ENCODE data around the gene TRIOBP. TPM values are rescaled to one million over a fixed set of nuclear protein-coding genes. Genes with fewer than 3 reads are reported as not detected.

The TRIOBP gene
- total RNA-seq, 1 experiment from 2014 or later: 38.4 TPM

DNA sequence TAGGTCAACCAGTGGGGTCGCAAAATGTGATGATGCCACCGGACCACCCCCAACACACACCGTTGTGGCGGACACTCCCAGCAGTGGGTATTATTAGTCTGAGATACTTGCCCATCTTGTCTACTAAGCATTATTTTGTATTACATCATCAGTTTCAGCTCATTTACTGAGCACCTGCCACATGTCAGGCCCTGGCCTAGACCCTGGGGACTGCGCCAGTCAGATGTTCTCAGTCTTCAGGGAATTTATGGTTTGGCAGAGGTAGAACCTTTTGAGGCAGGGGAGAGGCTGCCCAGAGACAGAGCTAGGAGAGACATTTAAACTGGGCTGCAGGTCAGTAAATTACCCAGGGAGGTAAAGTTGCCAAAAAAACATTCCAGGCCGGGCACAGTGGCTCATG is 67.8 kb downstream of the TRIOBP start:
- DNase-seq: no peak
- no TSS peak for BruUV-seq (replicated peaks)
- Histone ChIP-seq H3K9me3 (no peaks in the 10 kb centered on the region), H3K4me1 (peaks cover 8% of the 10 kb centered on the region), H3K36me3 (ENCODE audit: control insufficient read depth, insufficient read depth, low read length) (no peaks in the 10 kb centered on the region), H3K4me3 (ENCODE audit: low read depth, low read length) (no peak overlapping the region), H3K27me3 (replicated peaks; ENCODE audit: control insufficient read depth, insufficient read depth, low read length) (no peaks in the 10 kb centered on the region)
- H3K27me3 Mint-ChIP-seq (ENCODE audit: insufficient read depth, unreplicated experiment): no peaks in the 10 kb centered on the region
- POLR2A ChIA-PET: no interaction called here
- no peaks in the 10 kb centered on the region for H3K9me3 Mint-ChIP-seq (ENCODE audit: unreplicated experiment)
- no peak overlapping the region for H3K4me3 Mint-ChIP-seq (ENCODE audit: unreplicated experiment)
- peaks cover 33% of the 10 kb centered on the region for H3K36me3 Mint-ChIP-seq (ENCODE audit: insufficient read depth, unreplicated experiment)
- TF ChIP-seq, protein P1, sequence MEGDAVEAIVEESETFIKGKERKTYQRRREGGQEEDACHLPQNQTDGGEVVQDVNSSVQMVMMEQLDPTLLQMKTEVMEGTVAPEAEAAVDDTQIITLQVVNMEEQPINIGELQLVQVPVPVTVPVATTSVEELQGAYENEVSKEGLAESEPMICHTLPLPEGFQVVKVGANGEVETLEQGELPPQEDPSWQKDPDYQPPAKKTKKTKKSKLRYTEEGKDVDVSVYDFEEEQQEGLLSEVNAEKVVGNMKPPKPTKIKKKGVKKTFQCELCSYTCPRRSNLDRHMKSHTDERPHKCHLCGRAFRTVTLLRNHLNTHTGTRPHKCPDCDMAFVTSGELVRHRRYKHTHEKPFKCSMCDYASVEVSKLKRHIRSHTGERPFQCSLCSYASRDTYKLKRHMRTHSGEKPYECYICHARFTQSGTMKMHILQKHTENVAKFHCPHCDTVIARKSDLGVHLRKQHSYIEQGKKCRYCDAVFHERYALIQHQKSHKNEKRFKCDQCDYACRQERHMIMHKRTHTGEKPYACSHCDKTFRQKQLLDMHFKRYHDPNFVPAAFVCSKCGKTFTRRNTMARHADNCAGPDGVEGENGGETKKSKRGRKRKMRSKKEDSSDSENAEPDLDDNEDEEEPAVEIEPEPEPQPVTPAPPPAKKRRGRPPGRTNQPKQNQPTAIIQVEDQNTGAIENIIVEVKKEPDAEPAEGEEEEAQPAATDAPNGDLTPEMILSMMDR (IDR thresholded peaks at IDR 0.05; ENCODE audit: insufficient read depth in 1 of 2, low read depth in 1 of 2, low read length in 1 of 2, severe bottlenecking in 1 of 2, unreplicated experiment in 1 of 2): no peak
- peaks cover 5% of the 10 kb centered on the region for H3K4me1 Mint-ChIP-seq (ENCODE audit: low read depth, unreplicated experiment)
- CTCF ChIA-PET: no interaction called here
- intact Hi-C loops (cut with micrococcal nuclease; ENCODE audit: unreplicated experiment): no loop called here
- H3K27ac Mint-ChIP-seq (ENCODE audit: unreplicated experiment): no peak overlapping the region

DNA sequence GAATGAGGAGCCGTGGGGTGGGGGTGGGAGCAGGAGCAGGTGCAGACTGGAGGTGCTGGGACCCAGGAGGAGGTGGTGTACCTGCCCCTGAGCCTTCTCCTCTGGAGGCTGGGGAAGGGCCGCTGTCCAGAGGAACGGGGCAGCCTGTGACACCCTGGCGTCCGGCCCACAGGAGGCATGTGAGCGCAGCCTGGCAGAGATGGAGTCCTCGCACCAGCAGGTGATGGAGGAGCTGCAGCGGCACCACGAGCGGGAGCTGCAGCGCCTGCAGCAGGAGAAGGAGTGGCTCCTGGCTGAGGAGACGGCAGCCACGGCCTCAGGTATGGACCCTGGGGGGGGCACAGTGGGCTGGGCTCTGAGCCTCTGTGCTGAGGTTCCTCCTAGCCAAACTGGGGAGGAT is 68.7 kb downstream of the TRIOBP start:
- POLR2A ChIA-PET: no interaction called here
- no TSS peak for BruUV-seq (replicated peaks)

DNA sequence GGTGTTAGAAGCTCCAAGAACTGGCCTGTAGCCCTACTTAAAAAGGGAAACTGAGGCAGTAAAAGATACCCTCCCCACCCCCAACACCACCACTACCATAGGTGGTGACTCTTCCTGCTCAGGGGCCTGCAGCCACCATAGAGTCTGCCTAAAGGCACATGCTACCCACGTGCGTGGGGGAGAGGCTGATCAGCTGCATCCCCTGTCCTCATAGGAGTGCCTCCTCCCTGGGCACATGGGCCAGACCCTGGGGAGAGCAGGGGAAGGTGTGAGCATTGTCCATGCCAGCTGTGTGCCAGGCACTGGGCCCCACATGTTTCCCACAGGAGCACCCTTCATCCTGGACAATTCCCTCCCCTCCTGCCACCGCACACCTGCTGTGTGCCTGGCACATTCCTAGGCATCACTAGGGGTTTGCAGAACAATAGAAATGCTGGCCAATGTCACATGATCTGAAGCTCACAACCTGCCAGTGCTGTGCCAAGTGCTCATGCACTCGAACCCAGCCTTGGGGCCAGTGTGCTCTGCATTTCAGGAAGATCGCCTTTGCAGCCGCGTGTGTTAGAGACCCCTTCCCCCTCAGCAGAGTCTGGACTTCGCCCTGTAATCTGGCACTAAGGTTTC is 69.2 kb downstream of the TRIOBP start:
- no peak overlapping the region for H3K4me3 ChIP-seq (ENCODE audit: low read depth, low read length)
- no peak for DNase-seq
- Mint-ChIP-seq H3K9me3 (ENCODE audit: unreplicated experiment) (no peaks in the 10 kb centered on the region), H3K27me3 (ENCODE audit: insufficient read depth, unreplicated experiment) (no peaks in the 10 kb centered on the region), H3K4me1 (ENCODE audit: low read depth, unreplicated experiment) (no peaks in the 10 kb centered on the region), H3K36me3 (ENCODE audit: insufficient read depth, unreplicated experiment) (peaks cover 23% of the 10 kb centered on the region), H3K4me3 (ENCODE audit: unreplicated experiment) (no peak overlapping the region), H3K27ac (ENCODE audit: unreplicated experiment) (no peak overlapping the region)
- no peaks in the 10 kb centered on the region for H3K4me1 ChIP-seq
- intact Hi-C loops (cut with micrococcal nuclease; ENCODE audit: unreplicated experiment): no loop called here
- H3K9me3 ChIP-seq: no peaks in the 10 kb centered on the region
- BruUV-seq (replicated peaks): no TSS peak
- TF ChIP-seq, protein P1 (IDR thresholded peaks at IDR 0.05; ENCODE audit: insufficient read depth in 1 of 2, low read depth in 1 of 2, low read length in 1 of 2, severe bottlenecking in 1 of 2, unreplicated experiment in 1 of 2): no peak
- H3K27me3 ChIP-seq (replicated peaks; ENCODE audit: control insufficient read depth, insufficient read depth, low read length): no peaks in the 10 kb centered on the region
- POLR2A ChIA-PET: no interaction called here
- H3K36me3 ChIP-seq (ENCODE audit: control insufficient read depth, insufficient read depth, low read length): no peaks in the 10 kb centered on the region
- CTCF ChIA-PET: interaction anchor here (0.6 kb wide), 1 partner anchor 41 kb away, joined by 3 read pairs; the partner anchor contains the start of gene GCAT

More for the DNA sequence above, 68.7 kb downstream of the TRIOBP start:
- no peaks in the 10 kb centered on the region for H3K9me3 Mint-ChIP-seq (ENCODE audit: unreplicated experiment)
- H3K27me3 Mint-ChIP-seq (ENCODE audit: insufficient read depth, unreplicated experiment): no peaks in the 10 kb centered on the region
- TF ChIP-seq, protein P1 (IDR thresholded peaks at IDR 0.05; ENCODE audit: insufficient read depth in 1 of 2, low read depth in 1 of 2, low read length in 1 of 2, severe bottlenecking in 1 of 2, unreplicated experiment in 1 of 2): no peak
- H3K36me3 Mint-ChIP-seq (ENCODE audit: insufficient read depth, unreplicated experiment): peaks cover 29% of the 10 kb centered on the region
- no peak for DNase-seq
- Histone ChIP-seq H3K36me3 (ENCODE audit: control insufficient read depth, insufficient read depth, low read length) (no peaks in the 10 kb centered on the region), H3K4me1 (0 out of 2 replicates have a peak, but pooled peaks cover under 1% of the 10 kb centered on the region), H3K9me3 (no peaks in the 10 kb centered on the region), H3K4me3 (ENCODE audit: low read depth, low read length) (no peak overlapping the region), H3K27me3 (replicated peaks; ENCODE audit: control insufficient read depth, insufficient read depth, low read length) (no peaks in the 10 kb centered on the region)
- H3K4me3 Mint-ChIP-seq (ENCODE audit: unreplicated experiment): no peak overlapping the region
- intact Hi-C loops (cut with micrococcal nuclease; ENCODE audit: unreplicated experiment): no loop called here
- no peak overlapping the region for H3K27ac Mint-ChIP-seq (ENCODE audit: unreplicated experiment)
- CTCF ChIA-PET: interaction anchor here (0.6 kb wide), 1 partner anchor 42 kb away, joined by 3 read pairs; the partner anchor contains the start of gene GCAT
- H3K4me1 Mint-ChIP-seq (ENCODE audit: low read depth, unreplicated experiment): no peaks in the 10 kb centered on the region

Data from Caco-2 (cell line).